Ishikawa (cell line): ENCODE results near the gene ANKRD30A.

ENCODE experiments used
- CEBPB ChIP-seq: IDR thresholded peaks from 2 replicates; pipeline ENCODE4 v1.6.1; 2012
- CREB1 ChIP-seq: IDR thresholded peaks from 2 replicates; pipeline ENCODE4 v1.6.1; 2012; ENCODE audit warnings: low read depth
- EGR1 ChIP-seq: IDR thresholded peaks from 2 replicates; pipeline ENCODE4 v1.6.1; 2012
- EP300 ChIP-seq: IDR thresholded peaks from 2 replicates; pipeline ENCODE4 v1.6.1; 2012; ENCODE audit warnings: borderline replicate concordance
- FOXM1 ChIP-seq: IDR thresholded peaks from 2 replicates; pipeline ENCODE4 v1.6.1; 2012; ENCODE audit warnings: low read depth, borderline replicate concordance
- MAX ChIP-seq: IDR thresholded peaks from 2 replicates; pipeline ENCODE4 v1.6.1; 2012
- NFIC ChIP-seq: IDR thresholded peaks from 2 replicates; pipeline ENCODE4 v1.6.1; 2012
- RAD21 ChIP-seq: IDR thresholded peaks from 2 replicates; pipeline ENCODE4 v1.6.1; 2012; ENCODE audit warnings: low read depth
- REST ChIP-seq: IDR thresholded peaks from 2 replicates; pipeline ENCODE4 v1.6.1; 2012; ENCODE audit warnings: low read depth, mild to moderate bottlenecking
- TAF1 ChIP-seq: IDR thresholded peaks from 2 replicates; pipeline ENCODE4 v1.6.1; 2012; ENCODE audit warnings: low read depth, mild to moderate bottlenecking
- TCF12 ChIP-seq: IDR thresholded peaks from 2 replicates; pipeline ENCODE4 v1.6.1; 2012; ENCODE audit warnings: low read depth
- TEAD4 ChIP-seq: IDR thresholded peaks from 2 replicates; pipeline ENCODE4 v1.6.1; 2012
- USF1 ChIP-seq: IDR thresholded peaks from 2 replicates; pipeline ENCODE4 v1.6.1; 2012
- YY1 ChIP-seq: IDR thresholded peaks from 2 replicates; pipeline ENCODE4 v1.6.1; 2012; ENCODE audit warnings: low read depth
- ZBTB7A ChIP-seq: IDR thresholded peaks from 2 replicates; pipeline ENCODE4 v1.6.1; 2012; ENCODE audit warnings: low read depth

The ANKRD30A gene

GRCh38 chr10:37289833-37290464 lies 164.6 kb downstream of the ANKRD30A start:
- TF ChIP-seq YY1 (no peak), FOXM1 (no peak), MAX (no peak), CEBPB (no peak), RAD21 (no peak), EGR1 (no peak), REST (no peak), ZBTB7A (no peak), CREB1 (no peak), TCF12 (no peak), USF1 (no peak), TEAD4 (no peak), NFIC (no peak), EP300 (no peak), TAF1 (no peak)

- no peak for TF ChIP-seq REST
- TF ChIP-seq NFIC = no peak
- no peak for TF ChIP-seq RAD21
- no peak for TF ChIP-seq EGR1
These were observed 175.9 kb downstream of the ANKRD30A start for GRCh38 chr10:37301271-37301670.

GRCh38 chr10:37304036-37304435 lies 178.6 kb downstream of the ANKRD30A start:
- TF ChIP-seq RAD21 = no peak

GRCh38 chr10:37314350-37314749 lies 189.0 kb downstream of the ANKRD30A start:
- TF ChIP-seq EP300 (no peak), REST (no peak), TAF1 (no peak), CREB1 (no peak), MAX (no peak)

- TF ChIP-seq FOXM1 (no peak), CREB1 (no peak), EP300 (no peak), EGR1 (no peak), REST (no peak), ZBTB7A (no peak), TAF1 (no peak), NFIC (no peak), RAD21 (no peak), MAX (no peak), CEBPB (no peak), USF1 (no peak), YY1 (no peak), TCF12 (no peak), TEAD4 (no peak)
These were observed 189.5 kb downstream of the ANKRD30A start for GRCh38 chr10:37314862-37315261.
